Activated T-cell treated with anti-CD3 and anti-CD28 coated beads for 24 hours (primary cell): ENCODE data around the gene PRR7.

ENCODE experiments used
- DNase-seq: peaks from one replicate; pipeline ENCODE4 v3.0.0-alpha.2; 2020; ENCODE audit warnings: low read depth

The PRR7 gene

GRCh38 chr5:177469750-177470525, 23.3 kb downstream of the PRR7 start:
- DNase-seq, result no peak

GRCh38 chr5:177470759-177471536, 24.3 kb downstream of the PRR7 start:
- no peak for DNase-seq

GRCh38 chr5:177471610-177472356, 25.2 kb downstream of the PRR7 start:
- DNase-seq, result no peak

GRCh38 chr5:177472460-177473442, 26.1 kb downstream of the PRR7 start:
- peak; percentile 49 for DNase-seq

- no peak for DNase-seq
These were observed 26.9 kb downstream of the PRR7 start, which contains the start of gene DBN1 for GRCh38 chr5:177473443-177474001. TSS of gene DBN1 (minus strand) at chr5:177473634. CDS start at chr5:177473521, 113 bp downstream.

- no peak for DNase-seq
These were observed 27.4 kb downstream of the PRR7 start for GRCh38 chr5:177474002-177474476.

- no peak for DNase-seq
These were observed 28.4 kb downstream of the PRR7 start for GRCh38 chr5:177474846-177475562.

GRCh38 chr5:177475563-177476427, 29.2 kb downstream of the PRR7 start:
- DNase-seq, result no peak

- DNase-seq, result no peak
These were observed 30.1 kb downstream of the PRR7 start for GRCh38 chr5:177476531-177477233.

- DNase-seq, result no peak
These were observed 31.3 kb downstream of the PRR7 start for GRCh38 chr5:177477701-177478477.

- no peak for DNase-seq
These were observed 32.4 kb downstream of the PRR7 start for GRCh38 chr5:177478711-177479646.

GRCh38 chr5:177479774-177480173, 33.2 kb downstream of the PRR7 start:
- no peak for DNase-seq

- no peak for DNase-seq
These were observed 35.8 kb downstream of the PRR7 start for GRCh38 chr5:177482359-177482795.

GRCh38 chr5:177483042-177483441, 36.4 kb downstream of the PRR7 start:
- DNase-seq, result no peak

- DNase-seq, result no peak
These were observed 37.6 kb downstream of the PRR7 start for GRCh38 chr5:177483994-177484901.
